H9 (cell line): ENCODE data around the gene RAB40B. TPM values are rescaled to one million over a fixed set of nuclear protein-coding genes. Genes with fewer than 3 reads are reported as not detected.

Experiments
- DNase-seq: peaks from one replicate; pipeline ENCODE4 v3.0.0-alpha.2; 2017
- H2AFZ ChIP-seq: one replicate; pipeline ENCODE4 v1.6.1; 2013; ENCODE audit warnings: mild to moderate bottlenecking, low read length, control low read depth, moderate library complexity
- H2AK5ac ChIP-seq: 2 replicates; pipeline ENCODE4 v1.6.1; 2013; ENCODE audit warnings: low read length, control low read depth, mixed read lengths; ENCODE audit not compliant: insufficient read length
- H2BK120ac ChIP-seq: one replicate; pipeline ENCODE4 v1.6.1; 2013; ENCODE audit warnings: low read depth, mild to moderate bottlenecking, low read length, control low read depth, inconsistent platforms; ENCODE audit not compliant: poor library complexity, severe bottlenecking
- H2BK12ac ChIP-seq: 2 replicates; pipeline ENCODE4 v1.6.1; 2013; ENCODE audit warnings: low read length, control low read depth, mixed read lengths, low read depth; ENCODE audit not compliant: insufficient read length
- H2BK15ac ChIP-seq: 2 replicates; pipeline ENCODE4 v1.6.1; 2013; ENCODE audit warnings: low read depth, low read length, control low read depth
- H2BK20ac ChIP-seq: one replicate; pipeline ENCODE4 v1.6.1; 2013; ENCODE audit warnings: low read depth, mild to moderate bottlenecking, low read length, control low read depth, inconsistent platforms; ENCODE audit not compliant: poor library complexity, severe bottlenecking
- H2BK5ac ChIP-seq: 2 replicates; pipeline ENCODE4 v1.6.1; 2013; ENCODE audit warnings: low read length, control low read depth, mixed read lengths; ENCODE audit not compliant: insufficient read length
- H3K14ac ChIP-seq: 2 replicates; pipeline ENCODE4 v1.6.1; 2013; ENCODE audit warnings: low read length, control low read depth; ENCODE audit not compliant: insufficient read depth
- H3K18ac ChIP-seq: 2 replicates; pipeline ENCODE4 v1.6.1; 2013; ENCODE audit warnings: low read depth, mild to moderate bottlenecking, mixed read lengths, low read length, control low read depth; ENCODE audit not compliant: insufficient read length
- H3K23ac ChIP-seq: 2 replicates; pipeline ENCODE4 v1.6.1; 2013; ENCODE audit warnings: low read length, control low read depth, mixed read lengths, low read depth; ENCODE audit not compliant: insufficient read length
- H3K23me2 ChIP-seq: 2 replicates; pipeline ENCODE4 v1.6.1; 2013; ENCODE audit warnings: low read depth, mild to moderate bottlenecking, mixed read lengths, low read length, control low read depth; ENCODE audit not compliant: insufficient read length, poor library complexity, severe bottlenecking
- H3K27ac ChIP-seq: 2 replicates; pipeline ENCODE4 v1.5.1; 2013; ENCODE audit warnings: low read length, control low read depth, mixed read lengths, low read depth; ENCODE audit not compliant: insufficient read length
- H3K27me3 ChIP-seq: 2 replicates; pipeline ENCODE4 v1.6.1; 2013; ENCODE audit warnings: low read length, control low read depth, inconsistent platforms; ENCODE audit not compliant: insufficient read depth
- H3K4ac ChIP-seq: 2 replicates; pipeline ENCODE4 v1.6.1; 2013; ENCODE audit warnings: low read depth, mild to moderate bottlenecking, control low read depth, inconsistent platforms, low read length, moderate library complexity
- H3K4me1 ChIP-seq: 2 replicates; pipeline ENCODE4 v1.6.1; 2013; ENCODE audit warnings: low read length, control low read depth, inconsistent platforms; ENCODE audit not compliant: insufficient read depth
- H3K4me2 ChIP-seq: 2 replicates; pipeline ENCODE4 v1.6.1; 2013; ENCODE audit warnings: low read length, control low read depth, mixed read lengths; ENCODE audit not compliant: insufficient read length, insufficient read depth
- H3K56ac ChIP-seq: 2 replicates; pipeline ENCODE4 v1.6.1; 2013; ENCODE audit warnings: low read depth, mild to moderate bottlenecking, mixed read lengths, low read length, control low read depth; ENCODE audit not compliant: insufficient read length
- H3K79me1 ChIP-seq: 2 replicates; pipeline ENCODE4 v1.6.1; 2013; ENCODE audit warnings: low read depth, mild to moderate bottlenecking, moderate library complexity, low read length, control low read depth, inconsistent platforms; ENCODE audit not compliant: insufficient read depth, poor library complexity, severe bottlenecking
- H3K79me2 ChIP-seq: 2 replicates; pipeline ENCODE4 v1.6.1; 2013; ENCODE audit warnings: low read length, control low read depth, inconsistent platforms; ENCODE audit not compliant: insufficient read depth
- H3K9ac ChIP-seq: 2 replicates; pipeline ENCODE4 v1.6.1; 2013; ENCODE audit warnings: low read length, control low read depth, mixed read lengths; ENCODE audit not compliant: insufficient read length; ENCODE audit errors: extremely low read depth
- H3K9me3 ChIP-seq: one replicate; pipeline ENCODE4 v1.6.1; 2013; ENCODE audit warnings: low read depth, low read length, inconsistent platforms; ENCODE audit not compliant: control insufficient read depth
- H3T11ph ChIP-seq: one replicate; pipeline ENCODE4 v1.6.1; 2013; ENCODE audit warnings: mild to moderate bottlenecking, low read length, control low read depth, inconsistent platforms
- H4K20me1 ChIP-seq: one replicate; pipeline ENCODE4 v1.6.1; 2013; ENCODE audit not compliant: control insufficient read depth, insufficient read length, insufficient read depth
- H4K5ac ChIP-seq: 2 replicates; pipeline ENCODE4 v1.6.1; 2013; ENCODE audit warnings: low read depth, mild to moderate bottlenecking, mixed read lengths, low read length, control low read depth; ENCODE audit not compliant: insufficient read length
- H4K8ac ChIP-seq: replicated peaks from 2 replicates; pipeline ENCODE4 v1.6.1; 2013; ENCODE audit warnings: low read length, control low read depth, mixed read lengths, low read depth; ENCODE audit not compliant: insufficient read length
- H4K91ac ChIP-seq: 2 replicates; pipeline ENCODE4 v1.6.1; 2013; ENCODE audit warnings: low read depth, mild to moderate bottlenecking, moderate library complexity, mixed read lengths, low read length, control low read depth; ENCODE audit not compliant: insufficient read length
- H3K27ac Mint-ChIP-seq, 3 experiments: 2 replicates in 2 of 3; 3 replicates in 1 of 3; pipeline ENCODE4 v1.8.0; 2020 to 2021; ENCODE audit warnings: mixed read lengths in 3 of 3, mild to moderate bottlenecking in 1 of 3, moderate library complexity in 1 of 3
- H3K27me3 Mint-ChIP-seq: 2 replicates; pipeline ENCODE4 v1.8.0; 2021; ENCODE audit warnings: low read depth, mild to moderate bottlenecking, moderate library complexity, mixed read lengths
- H3K36me3 Mint-ChIP-seq, 3 experiments: 2 replicates in 2 of 3; 3 replicates in 1 of 3; pipeline ENCODE4 v1.8.0; 2020 to 2021; ENCODE audit warnings: low read depth in 3 of 3, mixed read lengths in 3 of 3; ENCODE audit not compliant: insufficient read depth in 1 of 3
- H3K4me1 Mint-ChIP-seq, 2 experiments: 2 replicates each; pipeline ENCODE4 v1.8.0; 2020; ENCODE audit warnings: mixed read lengths in 2 of 2
- H3K4me3 Mint-ChIP-seq, 2 experiments: 2 replicates in 1 of 2; 3 replicates in 1 of 2; pipeline ENCODE4 v1.8.0; 2020 to 2021; ENCODE audit warnings: mild to moderate bottlenecking in 2 of 2, mixed read lengths in 2 of 2, moderate library complexity in 1 of 2
- H3K9me3 Mint-ChIP-seq, 2 experiments: 2 replicates in 1 of 2; 3 replicates in 1 of 2; pipeline ENCODE4 v1.8.0; 2020; ENCODE audit warnings: mild to moderate bottlenecking in 2 of 2, mixed read lengths in 2 of 2, moderate library complexity in 1 of 2
- CTCF ChIP-seq: fragments of 200-600 bp; sonication (generic); conservative IDR thresholded peaks from 3 replicates; pipeline ENCODE4 v1.8.0; 2021; ENCODE audit warnings: antibody characterized with exemption, mild to moderate bottlenecking
- WGBS: extraction: QIAGEN DNeasy Blood & Tissue Kit; methylation state at CpG from one replicate; pipeline ENCODE4 v1.1.7; 2013; ENCODE audit warnings: missing lambda C conversion rate, low lambda C conversion rate, mixed read lengths; ENCODE audit not compliant: insufficient read length; ENCODE audit errors: extremely low coverage; 5-methylcytosine and 5-hydroxymethylcytosine counted together
- long read RNA-seq: library from polyadenylated mRNA; unstranded; transcript quantifications from one replicate; pipeline ENCODE4 v2.0.0, GENCODE V29; 2020
- total RNA-seq: library from RNA; stranded (reverse); gene quantifications from 2 replicates; pipeline ENCODE4 v1.2.1, GENCODE V29; 2021

The RAB40B gene
- 3.5 and 5.1 TPM in 2 replicates for total RNA-seq
- long read RNA-seq, transcript RAB40B-206 (6 exons, 3,859 nt): major isoform, 11 of 15 reads
- long read RNA-seq, partial matches to known transcripts: 1 of 15 reads
- long read RNA-seq, other reads (novel, unspliced or antisense): 2 of 15 reads

GRCh38 chr17:82698065-82698973 is at the start of gene RAB40B:
RAB40B (minus strand) TSS chr17:82698698; CDS start chr17:82698596, 102 bp downstream.
- peak; percentile 100 for DNase-seq
- H3K36me3 Mint-ChIP-seq: peaks cover 0 to 8% (median 7%) of the 10 kb centered on the region in 3 experiments; a peak in 5 of 7 replicates
- H3K9me3 Mint-ChIP-seq: peaks cover 13% of the 10 kb centered on the region in 2 experiments; a peak in 4 of 5 replicates
- H2AK5ac ChIP-seq: no peak within 1 kb of the TSS
- H3K4me3 Mint-ChIP-seq: peak within 1 kb of the TSS; percentile 74 to 90
- no peaks in the 10 kb centered on the region for H4K20me1 ChIP-seq
- no peak within 1 kb of the TSS for H4K91ac ChIP-seq
- H4K5ac ChIP-seq: no peak within 1 kb of the TSS
- no peak within 1 kb of the TSS for H3T11ph ChIP-seq
- H3K27me3 Mint-ChIP-seq: peaks cover 56% of the 10 kb centered on the region
- no peak within 1 kb of the TSS for H3K9ac ChIP-seq
- no peak within 1 kb of the TSS for H3K18ac ChIP-seq
- H4K8ac ChIP-seq: no peak within 1 kb of the TSS
- no peaks in the 10 kb centered on the region for H3K9me3 ChIP-seq
- H3K27me3 ChIP-seq: peaks cover 15% of the 10 kb centered on the region; the same call in 1 of the 2 replicates
- H2BK5ac ChIP-seq: no peak within 1 kb of the TSS
- H2BK12ac ChIP-seq: no peak within 1 kb of the TSS
- H3K56ac ChIP-seq: no peak within 1 kb of the TSS
- H3K4ac ChIP-seq: no peak within 1 kb of the TSS
- peaks cover 2 to 6% of the 10 kb centered on the region in 2 experiments; a peak in 2 of 4 replicates for H3K4me1 Mint-ChIP-seq
- TF ChIP-seq CTCF: no peak
- no peak within 1 kb of the TSS for H2BK15ac ChIP-seq
- no peak within 1 kb of the TSS; a peak in 1 of 7 replicates for H3K27ac Mint-ChIP-seq
- WGBS: no CpG with 5 or more reads among the region's 112 CpGs
- H3K4me1 ChIP-seq: no peaks in the 10 kb centered on the region
- H2BK120ac ChIP-seq: no peak within 1 kb of the TSS
- H3K27ac ChIP-seq: no peak within 1 kb of the TSS
- no peak within 1 kb of the TSS for H3K14ac ChIP-seq
- H3K4me2 ChIP-seq: peak within 1 kb of the TSS; percentile 49
- H2AFZ ChIP-seq: no peak within 1 kb of the TSS
- H2BK20ac ChIP-seq: no peak within 1 kb of the TSS
- H3K23me2 ChIP-seq: peaks cover 7% of the 10 kb centered on the region
- H3K79me2 ChIP-seq: no peaks in the 10 kb centered on the region
- no peaks in the 10 kb centered on the region for H3K79me1 ChIP-seq
- no peak within 1 kb of the TSS for H3K23ac ChIP-seq
